ENCODE measurements around the gene POLR3C. TPM values are rescaled to one million over a fixed set of nuclear protein-coding genes. Genes with fewer than 3 reads are reported as not detected.

POLR3C gene
- polyA plus RNA-seq, 1 donor (not counting 4 experiments of a cell fraction or from before 2014, with no cell fraction given), result 33.9 TPM

- H3K9me3 ChIP-seq (ENCODE audit: control insufficient read depth, low read depth, low read length), result no peaks in the 10 kb centered on the region
- no peak within 1 kb of the TSS for H3K9ac ChIP-seq (ENCODE audit: control insufficient read depth, extremely low read depth, insufficient read depth, low read length)
- no peaks in the 10 kb centered on the region for H3K9me1 ChIP-seq (ENCODE audit: control insufficient read depth, extremely low read depth, insufficient read depth, low read length)
- peak within 1 kb of the TSS; percentile 50 to 76 (median 69) for H3K4me3 ChIP-seq (ENCODE audit: control insufficient read depth in 2 of 3, extremely low read depth in 1 of 3, insufficient read depth in 2 of 3, low read depth in 1 of 3, low read length in 3 of 3)
- peak within 1 kb of the TSS; percentile 95 for H2AFZ ChIP-seq (ENCODE audit: control insufficient read depth, low read length)
- H3K27me3 ChIP-seq (ENCODE audit: control insufficient read depth, extremely low read depth, insufficient read depth, low read length), result no peaks in the 10 kb centered on the region
- DNase-seq (ENCODE audit: low read depth, low spot score) (no peak), FAIRE-seq (no peak)
- H3K4me1 ChIP-seq (ENCODE audit: control insufficient read depth, extremely low read depth, insufficient read depth, low read length), result peaks cover 10% of the 10 kb centered on the region
- H3K4me2 ChIP-seq (ENCODE audit: control insufficient read depth, extremely low read depth, insufficient read depth, low read depth, low read length), result peak within 1 kb of the TSS; percentile 54
- no peak within 1 kb of the TSS for H3K27ac ChIP-seq (ENCODE audit: control insufficient read depth, insufficient read depth, low read length)
- TF ChIP-seq CTCF (optimal IDR thresholded peaks at IDR 0.05 in 1 of 3, IDR thresholded peaks at IDR 0.05 in 1 of 3, conservative IDR thresholded peaks at IDR 0.05 in 1 of 3; ENCODE audit: extremely low read depth in 1 of 3, insufficient read depth in 2 of 3, low read length in 3 of 3) (no peak), EZH2 (IDR thresholded peaks at IDR 0.05; ENCODE audit: low read length) (no peak)
- dilution Hi-C loops (cut with MboI; ENCODE audit: extremely low pct_ligation_motif_present, low sequenced_read_pairs), result no loop called here
- no peaks in the 10 kb centered on the region for H3K79me2 ChIP-seq (ENCODE audit: control insufficient read depth, insufficient read depth, low read length)
- no peaks in the 10 kb centered on the region for H3K36me3 ChIP-seq (ENCODE audit: control insufficient read depth in 2 of 2, extremely low read depth in 1 of 2, insufficient read depth in 2 of 2, low read length in 2 of 2)
- H4K20me1 ChIP-seq (ENCODE audit: control insufficient read depth, extremely low read depth, insufficient read depth, low read length), result no peaks in the 10 kb centered on the region
These were observed 61.8 kb downstream of the POLR3C start, which contains the start of gene ANKRD35 for GRCh38 chr1:145885738-145886287. Gene ANKRD35, minus strand, starts transcription at chr1:145885866. Its CDS starts 108 bp downstream, at chr1:145885758.

GRCh38 chr1:145886390-145886789, 62.4 kb downstream of the POLR3C start:
- FAIRE-seq (no peak), DNase-seq (ENCODE audit: low read depth, low spot score) (no peak)
- TF ChIP-seq EZH2 (IDR thresholded peaks at IDR 0.05; ENCODE audit: low read length) (no peak), CTCF (optimal IDR thresholded peaks at IDR 0.05 in 1 of 3, IDR thresholded peaks at IDR 0.05 in 1 of 3, conservative IDR thresholded peaks at IDR 0.05 in 1 of 3; ENCODE audit: extremely low read depth in 1 of 3, insufficient read depth in 2 of 3, low read length in 3 of 3) (no peak)
- Histone ChIP-seq H3K9me3 (ENCODE audit: control insufficient read depth, low read depth, low read length) (no peaks in the 10 kb centered on the region), H3K36me3 (ENCODE audit: control insufficient read depth in 2 of 2, extremely low read depth in 1 of 2, insufficient read depth in 2 of 2, low read length in 2 of 2) (no peaks in the 10 kb centered on the region), H3K4me2 (ENCODE audit: control insufficient read depth, extremely low read depth, insufficient read depth, low read depth, low read length) (peak overlapping the region; percentile 54), H3K27me3 (ENCODE audit: control insufficient read depth, extremely low read depth, insufficient read depth, low read length) (no peaks in the 10 kb centered on the region), H3K4me1 (ENCODE audit: control insufficient read depth, extremely low read depth, insufficient read depth, low read length) (peaks cover 16% of the 10 kb centered on the region), H4K20me1 (ENCODE audit: control insufficient read depth, extremely low read depth, insufficient read depth, low read length) (no peaks in the 10 kb centered on the region), H3K9me1 (ENCODE audit: control insufficient read depth, extremely low read depth, insufficient read depth, low read length) (no peaks in the 10 kb centered on the region), H3K9ac (ENCODE audit: control insufficient read depth, extremely low read depth, insufficient read depth, low read length) (no peak overlapping the region), H2AFZ (ENCODE audit: control insufficient read depth, low read length) (peak overlapping the region; percentile 95), H3K79me2 (ENCODE audit: control insufficient read depth, insufficient read depth, low read length) (no peaks in the 10 kb centered on the region), H3K27ac (ENCODE audit: control insufficient read depth, insufficient read depth, low read length) (no peak overlapping the region), H3K4me3 (ENCODE audit: control insufficient read depth in 2 of 3, extremely low read depth in 1 of 3, insufficient read depth in 2 of 3, low read depth in 1 of 3, low read length in 3 of 3) (peak overlapping the region; percentile 19 to 76 (median 50))
- dilution Hi-C loops (cut with MboI; ENCODE audit: extremely low pct_ligation_motif_present, low sequenced_read_pairs), result no loop called here

Data from keratinocyte (primary cell).